NCI-H1930 (cell line): Measurements from ENCODE around the gene CCDC9.
A peak's percentile ranks its signal among the peaks of the same experiment; 100 is the strongest.

Experiments
- DNase-seq, 2 experiments: peaks; one replicate each; lab custom pipeline; 2025; lab: John Stamatoyannopoulos, UW

CCDC9 gene

GRCh38 chr19:47255879-47256692 lies at the start of gene CCDC9:
Gene CCDC9, plus strand, starts transcription at chr19:47256525. Its CDS starts 1,876 bp downstream, at chr19:47258401.
- peak; percentile 99 to 100 for DNase-seq

GRCh38 chr19:47209319-47210179 lies 46.8 kb upstream of the CCDC9 start:
- no peak for DNase-seq

- DNase-seq, result no peak
Observed at GRCh38 chr19:47210180-47210490, 46.2 kb upstream of the CCDC9 start.

GRCh38 chr19:47210689-47211316 lies 45.5 kb upstream of the CCDC9 start:
- peak; percentile 31 to 77 for DNase-seq

GRCh38 chr19:47215581-47215980 lies 40.7 kb upstream of the CCDC9 start:
- no peak for DNase-seq

GRCh38 chr19:47221080-47221841 lies 35.1 kb upstream of the CCDC9 start:
- DNase-seq, result no peak

- DNase-seq, result no peak
Observed at GRCh38 chr19:47221890-47222289, 34.4 kb upstream of the CCDC9 start.

- peak; percentile 90 to 95 for DNase-seq
Observed at GRCh38 chr19:47225746-47226425, 30.4 kb upstream of the CCDC9 start.

GRCh38 chr19:47226426-47227351 lies 29.6 kb upstream of the CCDC9 start:
- no peak for DNase-seq

- DNase-seq, result peak; percentile 45 to 48
Observed at GRCh38 chr19:47227352-47228167, 28.8 kb upstream of the CCDC9 start.

GRCh38 chr19:47228168-47228936 lies 28.0 kb upstream of the CCDC9 start:
- DNase-seq, result peak in 1 of 2 experiments; percentile 35

- no peak for DNase-seq
Observed at GRCh38 chr19:47228937-47229675, 27.2 kb upstream of the CCDC9 start.

- DNase-seq, result no peak
Observed at GRCh38 chr19:47229676-47230053, 26.7 kb upstream of the CCDC9 start.

- DNase-seq, result peak; percentile 37 to 70
Observed at GRCh38 chr19:47230054-47230920, 26.0 kb upstream of the CCDC9 start.

GRCh38 chr19:47230921-47231214 lies 25.5 kb upstream of the CCDC9 start, which contains the start of gene BBC3:
Gene BBC3, minus strand, starts transcription at chr19:47231199. Its CDS starts 2,768 bp downstream, at chr19:47228431.
- DNase-seq, result no peak

GRCh38 chr19:47231215-47232054 lies 24.9 kb upstream of the CCDC9 start:
- DNase-seq, result peak; percentile 49 to 84
